Epidermal melanocyte (primary cell): ENCODE measurements around the gene HELZ2.

Experiments
- DNase-seq: peaks from one replicate; pipeline ENCODE4 v3.0.0; 2011; ENCODE audit warnings: low spot score; ENCODE audit not compliant: insufficient read length

The HELZ2 gene

GRCh38 chr20:63597651-63598478 is 23.8 kb upstream of the HELZ2 start:
- no peak for DNase-seq

DNA sequence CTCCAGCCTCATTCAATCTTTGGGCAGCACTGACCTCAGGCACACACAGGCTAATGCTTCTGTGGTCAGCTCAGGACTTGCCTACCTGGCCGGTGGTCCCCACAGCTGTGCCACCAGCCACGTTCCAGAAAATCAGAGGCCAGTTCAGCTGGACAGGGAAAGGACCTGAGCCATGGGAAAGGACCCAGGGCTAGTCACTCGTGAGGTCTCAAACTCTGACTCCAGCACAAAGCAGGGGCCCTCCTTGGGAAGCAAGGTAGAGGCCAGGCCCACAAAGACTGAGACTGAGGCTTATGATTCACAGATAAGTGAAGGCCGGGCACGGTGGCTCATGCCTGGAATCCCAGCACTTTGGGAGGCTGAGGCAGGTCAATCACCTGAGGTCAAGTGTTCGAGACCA is 22.4 kb upstream of the HELZ2 start:
- DNase-seq: no peak

DNA sequence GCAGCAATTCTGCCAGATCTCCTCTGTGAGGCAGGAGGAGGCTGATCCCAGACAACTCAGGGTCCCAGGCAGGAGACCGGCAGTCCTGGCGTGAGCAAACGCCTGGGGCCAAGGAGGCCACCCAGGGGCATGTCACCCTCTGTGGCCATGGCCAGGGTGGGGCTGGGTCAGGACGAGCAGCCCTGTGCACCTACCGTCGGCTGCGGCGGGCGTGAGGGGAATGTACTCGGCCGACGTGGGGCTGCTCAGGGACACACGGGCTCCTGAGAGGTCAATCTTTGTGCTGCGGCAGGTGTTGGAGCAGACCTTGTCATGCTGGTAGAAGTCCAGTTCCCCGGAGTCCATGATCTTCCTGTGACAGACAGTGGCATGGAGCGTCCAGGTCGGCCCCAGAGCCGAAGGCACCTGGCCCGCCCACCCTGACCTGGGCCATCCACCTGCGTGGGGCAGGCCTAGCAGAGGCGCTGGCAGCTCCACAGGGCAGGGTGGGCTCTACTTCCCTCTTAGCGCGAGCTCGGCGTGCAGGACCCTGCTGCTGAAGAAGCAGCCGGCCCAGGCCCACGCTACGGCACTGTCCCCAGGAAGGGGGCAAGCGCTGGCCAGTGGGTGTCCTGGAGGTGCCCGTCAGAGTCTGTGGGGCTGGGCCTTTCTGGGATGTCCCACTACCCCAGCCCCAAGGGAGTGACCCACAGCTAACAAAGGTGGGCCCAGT is 21.5 kb upstream of the HELZ2 start:
- no peak for DNase-seq

- peak; percentile 57 for DNase-seq
Observed at GRCh38 chr20:63594043-63594561, 20.1 kb upstream of the HELZ2 start.

DNA sequence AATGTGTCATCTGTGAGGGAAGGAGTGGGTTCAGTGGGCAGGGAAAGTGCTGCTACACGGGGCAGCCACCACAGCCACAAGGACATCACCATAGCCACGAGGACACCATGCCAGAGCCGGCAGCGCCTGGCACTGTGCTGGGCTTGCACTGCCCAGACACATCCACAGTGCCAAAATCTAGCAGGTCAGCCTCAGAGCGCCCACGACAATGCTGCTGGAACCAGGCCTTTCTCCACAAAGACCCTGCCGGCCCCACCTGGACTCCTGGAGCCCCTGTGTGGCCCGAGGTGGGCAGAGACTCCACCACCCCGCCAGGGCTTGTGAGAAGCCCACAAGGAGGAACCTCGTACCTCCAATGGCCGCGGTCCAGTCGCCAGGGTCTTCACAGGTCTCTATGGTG is 18.6 kb upstream of the HELZ2 start:
- no peak for DNase-seq

- no peak for DNase-seq
Observed at GRCh38 chr20:63591786-63592355, 17.8 kb upstream of the HELZ2 start.

GRCh38 chr20:63591147-63591533 is 17.1 kb upstream of the HELZ2 start:
- DNase-seq: no peak

DNA sequence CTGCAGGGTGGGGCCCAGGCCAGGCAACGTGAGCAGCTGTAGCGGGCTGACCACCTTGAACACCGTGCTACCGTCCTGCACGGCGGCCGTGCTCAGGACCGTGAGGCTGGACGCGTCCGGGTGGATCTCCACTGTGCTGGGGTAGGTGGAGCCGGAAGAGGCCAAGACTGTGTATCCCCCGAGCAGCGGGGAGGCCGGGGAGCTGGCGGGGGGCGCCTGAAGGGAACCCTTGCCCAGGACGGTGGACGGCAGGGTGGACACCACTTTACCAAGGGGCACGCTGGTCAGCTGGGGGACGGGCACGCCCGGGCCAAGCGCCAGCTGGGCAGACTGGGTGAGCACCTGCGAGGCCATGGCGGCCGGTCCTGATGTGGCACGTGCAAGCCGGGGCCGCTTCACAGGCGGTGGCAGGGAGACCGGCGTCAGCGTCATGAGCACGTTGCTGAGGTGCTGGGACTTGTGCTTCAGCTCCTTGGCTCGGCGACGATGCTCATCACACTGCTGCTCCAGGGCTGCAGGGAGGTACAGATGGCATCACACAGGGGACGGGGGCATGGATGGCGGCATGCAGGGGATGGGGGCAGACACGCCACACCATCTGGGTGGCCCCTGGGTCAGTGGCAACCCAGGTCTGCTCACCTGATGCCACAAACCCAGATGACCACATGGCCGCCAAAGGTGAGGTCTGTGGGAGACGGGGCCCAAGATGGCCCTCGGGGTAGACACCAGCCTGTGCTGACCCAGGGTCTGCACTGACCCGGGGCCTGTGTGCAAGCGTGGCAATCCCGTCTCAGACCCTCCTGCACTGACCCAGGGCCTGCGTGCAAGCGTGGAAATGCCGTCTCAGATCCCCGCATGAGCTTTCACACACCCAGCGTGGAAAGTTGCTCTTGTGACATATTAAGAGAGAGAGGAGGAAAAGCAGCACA is 16.4 kb upstream of the HELZ2 start:
- no peak for DNase-seq

- no peak for DNase-seq
Observed at GRCh38 chr20:63589261-63590217, 15.5 kb upstream of the HELZ2 start.

DNA sequence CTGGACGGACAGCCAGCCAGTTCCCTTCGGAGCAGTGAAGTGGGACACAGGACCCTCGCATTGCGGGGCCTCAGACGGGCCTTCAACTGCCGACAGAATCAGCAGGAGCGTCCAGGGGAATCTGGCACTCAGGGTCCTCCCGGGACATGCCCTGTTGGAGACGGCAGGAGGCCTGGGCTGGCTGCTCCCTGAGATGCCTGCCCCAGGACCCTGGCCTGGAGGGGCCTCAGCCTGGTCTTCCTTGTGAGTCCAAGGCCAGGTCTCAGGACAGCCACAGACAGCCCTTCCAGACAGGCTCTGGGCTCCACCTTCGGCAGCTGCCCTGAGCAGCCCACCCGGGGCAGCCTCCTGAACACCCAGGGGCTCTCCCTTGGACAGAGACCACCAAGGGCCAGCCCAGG is 14.6 kb upstream of the HELZ2 start:
- DNase-seq: no peak

- DNase-seq: no peak
Observed at GRCh38 chr20:63587776-63588591, 13.9 kb upstream of the HELZ2 start.

GRCh38 chr20:63587256-63587655 is 13.2 kb upstream of the HELZ2 start:
- DNase-seq: no peak

DNA sequence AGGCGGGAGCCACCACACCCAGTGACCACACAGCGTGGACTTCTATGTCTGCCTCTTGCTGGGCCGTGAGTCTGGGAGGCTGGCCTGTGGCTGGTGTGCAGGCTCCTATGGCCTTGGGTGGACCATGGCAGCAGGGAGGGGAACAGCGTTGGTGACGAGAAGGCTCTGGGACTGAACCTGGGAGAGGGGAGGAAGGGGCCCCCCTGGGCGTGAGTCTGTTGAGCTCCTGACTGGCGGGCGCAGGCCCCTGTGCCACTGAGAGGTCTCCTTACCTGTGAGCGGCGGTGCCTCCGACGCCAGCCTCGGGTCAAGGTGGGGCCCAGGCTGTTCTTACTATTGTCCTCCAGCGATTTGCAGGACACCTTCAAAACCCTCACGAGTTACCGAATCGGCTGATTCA is 12.8 kb upstream of the HELZ2 start:
- DNase-seq: no peak

DNA sequence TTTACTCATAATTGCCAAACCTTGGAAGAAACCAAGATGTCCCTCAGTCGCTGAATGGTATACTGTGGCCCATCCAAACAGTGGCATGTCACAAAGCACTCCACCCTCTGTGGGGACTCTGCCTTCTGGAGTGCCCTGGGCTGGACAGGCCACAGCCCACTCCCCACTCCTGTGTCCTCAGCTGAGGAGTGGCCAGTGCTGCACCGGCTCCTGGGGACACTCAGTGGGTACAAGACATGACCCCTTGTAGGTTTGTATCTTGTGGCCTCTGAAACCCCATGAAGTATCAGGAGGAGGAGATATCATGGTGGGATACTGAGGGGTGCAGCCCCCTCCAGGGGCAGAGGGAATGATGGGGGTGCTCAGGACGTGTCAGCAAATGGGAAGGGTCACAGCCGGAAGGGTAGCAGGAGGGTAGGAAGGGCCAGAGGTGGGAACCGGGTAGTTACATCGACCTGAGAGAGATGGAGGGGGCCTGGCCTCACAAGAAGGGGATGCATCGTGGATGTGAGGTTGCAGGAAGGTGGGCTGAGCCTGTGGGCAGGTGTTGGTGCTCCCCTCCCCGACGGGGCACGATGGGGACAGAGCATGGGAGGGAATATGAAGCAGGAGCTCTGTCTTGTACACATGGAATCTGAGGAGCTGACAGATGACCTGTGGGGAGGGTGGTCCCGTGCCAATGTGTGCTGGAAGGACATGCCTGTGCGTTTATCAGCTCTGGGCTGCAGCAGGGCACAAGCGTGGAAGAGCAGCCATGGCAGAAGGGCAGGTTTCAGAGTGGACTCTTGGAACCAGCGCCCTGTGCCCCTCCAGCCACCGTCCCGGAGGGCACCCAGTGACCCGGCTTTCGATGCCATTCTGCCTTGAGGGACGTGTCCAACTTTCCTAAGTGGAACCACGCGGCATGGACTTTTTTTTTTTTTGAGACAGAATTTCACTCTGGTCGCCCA is 11.9 kb upstream of the HELZ2 start:
- DNase-seq: no peak

GRCh38 chr20:63582382-63583063 is 8.5 kb upstream of the HELZ2 start:
- DNase-seq: no peak

- no peak for DNase-seq
Observed at GRCh38 chr20:63580796-63581461, 6.9 kb upstream of the HELZ2 start.
